Gastrocnemius medialis (tissue), 4 donors: ENCODE measurements around the gene MIF.

Experiments used
- CTCF ChIP-seq, 5 experiments: fragments of 450-650 bp in 3 of 5; fragments of 200-600 bp in 2 of 5; sonication (generic) in 2 of 5; IDR thresholded peaks in 4 of 5; conservative IDR thresholded peaks in 1 of 5; 1 replicate in 4 of 5; 2 replicates in 1 of 5; pipeline ENCODE4 v1.5.1; 2016 to 2019; ENCODE audit warnings: antibody characterized with exemption in 5 of 5, mild to moderate bottlenecking in 3 of 5, moderate library complexity in 3 of 5
- POLR2A ChIP-seq, 2 donors: fragments of 450-650 bp; IDR thresholded peaks; one replicate each; pipeline ENCODE4 v1.6.1; 2017; ENCODE audit warnings: antibody characterized with exemption in 2 of 2, mild to moderate bottlenecking in 2 of 2, moderate library complexity in 2 of 2

GRCh38 chr22:23892706-23893105, 1.5 kb upstream of the MIF start:
- TF ChIP-seq CTCF (IDR thresholded peaks at IDR 0.05 in 4 of 5, conservative IDR thresholded peaks at IDR 0.05 in 1 of 5), result no peak
- TF ChIP-seq POLR2A (IDR thresholded peaks at IDR 0.05), result no peak
